Measurements from ENCODE around the gene HP. TPM values are rescaled to one million over a fixed set of nuclear protein-coding genes. Genes with fewer than 3 reads are reported as not detected.

The HP gene
- total and polyA plus RNA-seq, 2 of the 13 experiments (the other 11 are each of a cell fraction or from before 2014, with no cell fraction given): 387 to 524 TPM

GRCh38 chr16:72098936-72099335, 44.6 kb downstream of the HP start (continued):
- TF ChIP-seq CERS6 (CRISPR knock-in tag; IDR thresholded peaks at IDR 0.05) (no peak), GABPB1 (CRISPR knock-in tag; IDR thresholded peaks at IDR 0.05) (peak; percentile 35; the same call in 1 of the 2 replicates), NRL (CRISPR knock-in tag; IDR thresholded peaks at IDR 0.05; ENCODE audit: borderline replicate concordance) (0 out of 2 replicates have a peak, but pooled peaks have one; percentile 37), BCL3 (CRISPR knock-in tag; IDR thresholded peaks at IDR 0.05) (no peak), HHEX (CRISPR knock-in tag; IDR thresholded peaks at IDR 0.05) (no peak), E2F5 (CRISPR knock-in tag; conservative IDR thresholded peaks at IDR 0.05) (0 out of 2 replicates have a peak, but pooled peaks have one; percentile 15), ZNF562 (CRISPR knock-in tag; IDR thresholded peaks at IDR 0.05; ENCODE audit: borderline replicate concordance) (no peak), ZNF230 (CRISPR knock-in tag; IDR thresholded peaks at IDR 0.05) (0 out of 2 replicates have a peak, but pooled peaks have one; percentile 8), ZBTB39 (CRISPR knock-in tag; IDR thresholded peaks at IDR 0.05) (no peak), AGO2 (optimal IDR thresholded peaks at IDR 0.05; ENCODE audit: low read depth, low read length) (peak; percentile 44), BORCS8-MEF2B (CRISPR knock-in tag; IDR thresholded peaks at IDR 0.05) (no peak)

Data from HepG2 (cell line).